ENCODE measurements around the gene GINS2. TPM values are rescaled to one million over a fixed set of nuclear protein-coding genes. Genes with fewer than 3 reads are reported as not detected.
A peak's percentile ranks its signal among the peaks of the same experiment; 100 is the strongest.

GINS2 gene
- total and polyA plus RNA-seq, 8 donors = 0.37 to 1.9 (median 0.79) TPM

DNA sequence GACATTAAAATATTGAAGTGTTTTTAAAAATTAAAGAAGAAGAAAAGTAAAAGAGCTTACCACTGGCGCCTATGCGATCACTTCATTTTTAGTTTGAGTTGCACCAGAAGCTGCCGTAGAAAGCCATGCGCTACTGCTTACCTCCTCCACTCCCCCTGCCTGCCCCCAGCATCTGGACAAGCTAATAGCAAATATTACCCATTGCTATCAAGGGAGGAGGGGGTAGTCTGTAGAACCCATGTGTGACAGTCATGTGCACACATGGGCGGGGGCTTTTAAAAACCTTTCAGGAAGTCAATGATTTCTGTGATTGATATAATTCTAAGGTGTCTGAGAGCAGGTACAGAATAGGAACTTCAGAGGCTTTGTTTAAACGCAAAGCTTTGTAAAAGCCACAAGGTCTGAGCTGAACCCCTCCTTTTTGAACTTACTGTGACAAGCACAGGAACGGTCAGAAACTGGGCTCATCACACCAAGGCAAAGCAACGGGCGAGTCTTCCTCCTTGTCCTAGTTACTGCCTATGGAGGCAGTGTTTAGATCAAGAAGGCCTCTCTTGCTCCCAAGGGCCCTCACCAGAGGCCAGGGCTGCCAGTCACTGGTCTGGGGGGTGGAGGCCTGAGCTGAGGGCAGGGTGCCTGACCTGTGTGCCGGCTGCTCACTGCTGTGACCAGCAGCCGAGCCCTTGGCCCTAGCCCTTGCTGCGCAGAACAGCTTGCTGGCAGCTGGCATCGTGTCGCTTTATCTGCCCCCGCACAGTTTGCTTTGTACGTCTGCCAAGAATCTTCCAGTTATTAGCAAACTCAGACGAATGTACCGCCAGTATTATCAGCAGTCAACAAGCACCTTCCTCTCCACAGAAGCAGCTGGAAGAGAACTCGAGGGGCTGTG is 15.0 kb downstream of the GINS2 start:
- FAIRE-seq (no peak), DNase-seq (peak; percentile 80 to 94 (median 86)), ATAC-seq (peak; percentile 83 to 93 (median 91))
- H3K36me3 ChIP-seq = peaks cover 6 to 41% (median 7%) of the 10 kb centered on the region in 3 donors
- intact Hi-C loops (cut with DNase I) = no loop called here
- H3K27me3 ChIP-seq = no peaks in the 10 kb centered on the region
- WGBS, 2 donors = 27 to 28% methylated on average over 19 of the region's 19 CpGs
- H3K4me3 ChIP-seq = no peak overlapping the region
- no peaks in the 10 kb centered on the region for H3K9me3 ChIP-seq
- peak overlapping the region; percentile 18 to 78 (median 52) for H3K27ac ChIP-seq
- TF ChIP-seq, protein P1, sequence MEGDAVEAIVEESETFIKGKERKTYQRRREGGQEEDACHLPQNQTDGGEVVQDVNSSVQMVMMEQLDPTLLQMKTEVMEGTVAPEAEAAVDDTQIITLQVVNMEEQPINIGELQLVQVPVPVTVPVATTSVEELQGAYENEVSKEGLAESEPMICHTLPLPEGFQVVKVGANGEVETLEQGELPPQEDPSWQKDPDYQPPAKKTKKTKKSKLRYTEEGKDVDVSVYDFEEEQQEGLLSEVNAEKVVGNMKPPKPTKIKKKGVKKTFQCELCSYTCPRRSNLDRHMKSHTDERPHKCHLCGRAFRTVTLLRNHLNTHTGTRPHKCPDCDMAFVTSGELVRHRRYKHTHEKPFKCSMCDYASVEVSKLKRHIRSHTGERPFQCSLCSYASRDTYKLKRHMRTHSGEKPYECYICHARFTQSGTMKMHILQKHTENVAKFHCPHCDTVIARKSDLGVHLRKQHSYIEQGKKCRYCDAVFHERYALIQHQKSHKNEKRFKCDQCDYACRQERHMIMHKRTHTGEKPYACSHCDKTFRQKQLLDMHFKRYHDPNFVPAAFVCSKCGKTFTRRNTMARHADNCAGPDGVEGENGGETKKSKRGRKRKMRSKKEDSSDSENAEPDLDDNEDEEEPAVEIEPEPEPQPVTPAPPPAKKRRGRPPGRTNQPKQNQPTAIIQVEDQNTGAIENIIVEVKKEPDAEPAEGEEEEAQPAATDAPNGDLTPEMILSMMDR (IDR thresholded peaks at IDR 0.05) = no peak
- peaks cover 14 to 24% (median 21%) of the 10 kb centered on the region in 3 donors for H3K4me1 ChIP-seq

DNA sequence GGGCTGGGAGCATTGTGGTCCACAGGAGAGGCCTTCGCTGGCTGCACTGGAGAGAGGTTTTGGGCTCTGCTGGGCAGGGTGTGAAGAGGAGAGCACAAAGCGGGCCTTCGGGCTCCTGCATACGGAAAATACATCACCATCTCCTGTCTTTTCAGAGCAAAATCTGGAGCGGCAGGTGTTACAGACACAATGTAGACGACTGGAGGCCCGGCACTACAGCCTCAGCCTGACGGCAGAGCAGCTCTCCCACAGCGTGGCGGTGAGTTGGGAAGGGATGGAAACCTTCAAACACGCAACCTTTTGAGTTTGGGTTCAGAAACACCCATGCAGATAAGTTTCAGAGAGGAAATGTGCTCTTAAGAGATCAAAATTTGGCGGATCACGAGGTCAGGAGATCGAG is 17.9 kb downstream of the GINS2 start:
- H3K9me3 ChIP-seq = no peaks in the 10 kb centered on the region
- intact Hi-C loops (cut with DNase I) = no loop called here
- peaks cover 14 to 24% (median 21%) of the 10 kb centered on the region in 3 donors for H3K4me1 ChIP-seq
- H3K27me3 ChIP-seq = no peaks in the 10 kb centered on the region
- TF ChIP-seq, protein P1 (IDR thresholded peaks at IDR 0.05) = no peak
- FAIRE-seq (no peak), ATAC-seq (no peak), DNase-seq (peak in 2 of 6 donors; percentile 17 to 21)
- H3K27ac ChIP-seq = no peak overlapping the region
- peaks cover 14 to 64% (median 33%) of the 10 kb centered on the region in 3 donors for H3K36me3 ChIP-seq
- H3K4me3 ChIP-seq = no peak overlapping the region
- 95 to 97% methylated on average over 14 of the region's 14 CpGs for WGBS, 2 donors

DNA sequence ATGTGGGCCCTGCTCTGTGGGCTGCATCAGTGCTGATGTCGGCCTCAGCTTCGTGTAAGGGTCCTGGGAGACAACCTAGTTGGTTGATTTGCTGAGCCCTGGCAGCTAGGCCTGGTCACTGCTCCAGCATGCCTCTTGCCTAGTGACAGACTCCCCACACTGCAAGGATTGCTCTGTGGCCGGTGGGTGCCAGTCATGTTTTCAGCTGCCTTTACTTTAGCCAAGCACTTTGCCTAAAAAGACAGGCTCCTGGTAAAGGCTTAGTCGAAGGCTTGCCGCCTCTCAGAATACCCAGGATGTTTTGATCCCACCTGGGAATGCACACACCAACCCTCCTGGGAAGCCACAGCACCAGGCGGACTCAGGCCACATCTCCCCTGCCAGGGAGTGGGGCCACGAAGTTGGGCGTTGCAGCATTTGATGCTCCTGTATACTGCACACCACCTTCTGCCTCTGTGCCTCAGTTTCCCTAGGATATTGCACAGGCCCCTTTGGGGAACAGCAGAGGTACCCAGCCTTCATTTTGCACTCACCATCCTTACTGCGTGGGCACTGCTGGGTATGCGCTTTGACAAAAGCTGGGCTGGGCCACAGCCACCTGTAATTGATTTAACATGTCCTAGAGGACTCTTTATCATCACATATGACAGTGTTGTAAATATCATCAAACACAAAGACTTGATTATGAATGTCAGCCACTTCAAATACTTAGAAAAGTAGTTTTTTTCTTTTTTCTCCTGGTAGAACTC is 19.9 kb downstream of the GINS2 start:
- H3K27me3 ChIP-seq = no peaks in the 10 kb centered on the region
- TF ChIP-seq, protein P1 (IDR thresholded peaks at IDR 0.05) = no peak
- H3K9me3 ChIP-seq = no peaks in the 10 kb centered on the region
- WGBS, 2 donors = 75 to 80% methylated on average over 10 of the region's 10 CpGs
- H3K4me3 ChIP-seq = no peak overlapping the region
- H3K4me1 ChIP-seq = peaks cover 5 to 10% (median 9%) of the 10 kb centered on the region in 3 donors
- ATAC-seq (no peak), DNase-seq (peak in 1 of 6 donors; percentile 35), FAIRE-seq (no peak)
- intact Hi-C loops (cut with DNase I) = loop anchor here in 1 of 3 donors (5.0 kb wide), 1 partner anchor 48 kb away; no protein-coding TSS in a partner anchor
- H3K36me3 ChIP-seq = peaks cover 17 to 82% (median 49%) of the 10 kb centered on the region in 3 donors
- no peak overlapping the region for H3K27ac ChIP-seq

DNA sequence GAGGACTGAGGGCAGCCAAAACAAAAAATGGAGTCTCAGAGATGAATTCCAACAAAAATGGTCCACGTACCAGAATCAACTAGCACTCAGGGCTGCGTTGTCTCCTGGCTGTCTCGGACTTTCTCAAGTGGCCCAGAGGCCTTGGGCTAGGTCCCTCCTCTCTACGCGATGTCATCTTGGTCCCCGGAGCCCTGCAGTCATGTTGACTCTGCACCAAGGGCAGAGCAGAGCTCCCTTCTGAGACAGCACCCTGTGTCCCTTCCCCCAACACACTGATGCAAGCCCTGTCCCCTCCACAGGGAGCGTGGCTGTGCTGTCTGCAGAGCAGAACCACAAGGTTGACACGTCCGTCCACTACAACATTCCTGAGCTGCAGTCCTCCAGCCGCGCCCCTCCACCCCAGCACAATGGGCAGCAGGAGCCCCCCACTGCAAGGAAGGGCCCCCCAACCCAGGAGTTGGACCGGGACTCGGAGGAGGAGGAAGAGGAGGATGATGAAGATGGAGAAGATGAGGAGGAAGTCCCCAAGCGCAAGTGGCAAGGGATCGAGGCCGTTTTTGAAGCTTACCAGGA is 20.8 kb downstream of the GINS2 start:
- Histone ChIP-seq H3K9me3 (no peaks in the 10 kb centered on the region), H3K4me1 (peaks cover 0 to under 1% (median 0%) of the 10 kb centered on the region in 3 donors), H3K36me3 (peaks cover 17 to 87% (median 58%) of the 10 kb centered on the region in 3 donors), H3K4me3 (no peak overlapping the region), H3K27me3 (no peaks in the 10 kb centered on the region), H3K27ac (no peak overlapping the region)
- intact Hi-C loops (cut with DNase I) = loop anchor here in 1 of 3 donors (5.0 kb wide), 1 partner anchor 49 kb away; no protein-coding TSS in a partner anchor
- 86 to 90% methylated on average over 16 of the region's 16 CpGs for WGBS, 2 donors
- TF ChIP-seq, protein P1 (IDR thresholded peaks at IDR 0.05) = no peak
- DNase-seq (peak in 2 of 6 donors; percentile 46 to 51), ATAC-seq (no peak), FAIRE-seq (no peak)

All from pancreas (tissue), 10 donors.